HPDE6-E6E7 (cell line): ENCODE data around the gene PCSK4.

Experiments used
- DNase-seq: peaks from one replicate; pipeline ENCODE4 v3.0.0; 2011; ENCODE audit warnings: missing footprints; ENCODE audit errors: extremely low spot score

Gene PCSK4

DNA sequence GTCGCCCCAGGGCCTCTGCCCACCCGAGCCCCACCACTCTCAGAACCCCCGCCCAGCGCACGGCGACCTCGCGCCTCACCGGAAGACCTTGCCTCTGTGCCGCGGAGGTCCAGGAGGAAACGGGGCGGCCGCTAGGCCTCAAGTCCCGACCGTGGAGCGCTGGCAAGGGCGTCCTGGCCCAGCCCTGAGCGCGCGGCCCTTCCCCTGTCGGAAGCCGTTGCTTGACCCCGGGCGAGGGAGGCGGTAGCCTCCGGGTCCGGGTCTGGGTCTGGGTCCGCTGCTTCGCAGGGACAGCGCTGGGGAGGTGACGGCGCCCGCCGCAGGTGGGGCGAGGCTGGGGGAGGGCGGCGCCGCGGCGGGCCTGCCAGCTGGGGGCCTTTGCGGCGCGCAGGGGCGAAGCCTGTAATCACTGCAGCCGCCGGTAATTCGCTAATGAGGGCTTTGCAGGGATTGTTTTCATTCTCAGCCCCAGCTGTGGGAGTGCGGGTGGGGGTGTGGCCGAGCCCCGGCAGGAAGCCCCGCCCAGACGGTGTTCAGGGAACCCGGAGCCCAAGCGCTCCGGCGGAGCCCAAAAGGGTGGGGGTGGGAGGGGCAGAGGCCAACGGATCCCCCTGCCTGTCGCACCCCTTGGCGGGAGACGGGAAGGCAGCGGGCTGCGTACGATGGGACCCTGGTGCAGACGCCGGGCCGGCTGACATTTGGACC is 19.7 kb downstream of the PCSK4 start:
- peak; percentile 69 for DNase-seq

DNA sequence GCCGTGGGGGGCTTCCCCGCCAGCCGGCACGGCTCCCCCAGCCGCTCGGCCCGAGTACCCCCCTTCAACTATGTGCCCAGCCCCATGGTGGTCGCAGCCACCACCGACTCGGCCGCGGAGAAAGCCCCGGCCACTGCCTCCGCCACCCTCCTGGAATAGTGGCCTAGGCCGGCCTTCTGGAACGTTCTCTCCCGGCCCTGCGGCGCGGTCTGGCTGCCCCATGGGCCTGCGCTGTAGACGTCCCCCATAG is 20.2 kb downstream of the PCSK4 start:
- no peak for DNase-seq

DNA sequence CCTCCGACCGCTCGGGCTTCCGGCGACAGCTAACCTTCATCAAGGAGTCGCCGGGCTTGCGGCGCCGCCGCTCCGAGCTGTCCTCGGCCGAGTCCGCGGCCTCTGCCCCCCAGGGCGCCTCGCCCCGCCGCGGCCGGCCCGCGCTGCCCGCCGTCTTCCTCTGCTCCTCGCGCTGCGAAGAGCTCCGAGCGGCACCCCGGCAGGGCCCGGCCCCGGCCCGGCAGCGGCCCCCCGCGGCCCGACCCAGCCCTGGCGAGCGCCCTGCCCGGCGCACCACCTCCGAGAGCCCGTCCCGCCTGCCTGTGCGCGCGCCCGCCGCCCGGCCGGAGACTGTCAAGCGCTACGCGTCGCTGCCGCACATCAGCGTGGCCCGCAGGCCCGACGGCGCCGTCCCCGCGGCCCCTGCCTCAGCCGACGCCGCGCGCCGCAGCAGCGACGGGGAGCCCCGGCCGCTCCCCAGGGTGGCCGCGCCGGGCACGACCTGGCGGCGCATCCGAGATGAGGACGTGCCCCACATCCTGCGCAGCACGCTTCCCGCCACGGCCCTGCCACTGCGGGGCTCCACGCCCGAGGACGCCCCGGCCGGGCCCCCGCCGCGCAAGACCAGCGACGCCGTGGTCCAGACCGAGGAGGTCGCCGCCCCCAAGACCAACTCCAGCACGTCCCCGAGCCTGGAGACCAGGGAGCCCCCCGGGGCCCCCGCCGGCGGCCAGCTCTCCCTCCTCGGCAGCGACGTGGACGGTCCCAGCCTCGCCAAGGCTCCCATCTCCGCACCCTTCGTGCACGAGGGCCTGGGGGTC is 20.7 kb downstream of the PCSK4 start:
- DNase-seq, result no peak

DNA sequence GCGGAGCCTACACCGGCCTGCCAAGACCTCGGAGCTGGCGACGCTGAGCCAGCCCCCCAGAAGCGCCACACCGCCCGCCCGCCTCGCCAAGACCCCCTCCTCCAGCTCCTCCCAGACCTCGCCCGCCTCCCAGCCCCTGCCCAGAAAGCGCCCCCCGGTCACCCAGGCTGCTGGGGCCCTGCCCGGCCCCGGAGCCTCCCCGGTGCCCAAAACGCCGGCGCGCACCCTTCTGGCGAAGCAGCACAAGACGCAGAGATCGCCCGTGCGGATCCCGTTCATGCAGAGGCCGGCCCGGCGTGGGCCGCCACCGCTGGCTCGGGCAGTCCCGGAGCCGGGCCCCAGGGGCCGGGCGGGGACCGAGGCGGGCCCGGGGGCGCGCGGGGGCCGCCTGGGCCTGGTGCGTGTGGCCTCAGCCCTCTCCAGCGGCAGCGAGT is 21.3 kb downstream of the PCSK4 start:
- no peak for DNase-seq

DNA sequence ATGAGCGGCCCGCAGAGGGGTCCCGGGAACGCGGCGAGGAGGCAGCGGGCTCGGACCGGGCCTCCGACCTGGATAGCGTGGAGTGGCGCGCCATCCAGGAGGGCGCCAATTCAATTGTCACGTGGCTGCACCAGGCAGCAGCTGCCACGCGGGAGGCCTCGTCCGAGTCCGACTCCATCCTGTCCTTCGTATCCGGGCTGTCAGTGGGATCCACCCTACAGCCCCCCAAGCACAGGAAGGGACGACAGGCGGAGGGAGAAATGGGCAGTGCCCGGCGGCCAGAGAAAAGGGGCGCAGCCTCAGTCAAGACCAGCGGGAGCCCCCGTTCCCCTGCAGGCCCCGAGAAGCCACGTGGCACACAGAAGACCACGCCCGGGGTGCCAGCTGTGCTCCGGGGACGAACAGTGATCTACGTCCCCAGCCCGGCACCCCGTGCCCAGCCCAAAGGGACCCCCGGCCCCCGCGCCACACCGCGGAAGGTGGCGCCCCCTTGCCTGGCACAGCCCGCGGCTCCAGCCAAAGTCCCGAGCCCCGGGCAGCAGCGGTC is 21.8 kb downstream of the PCSK4 start:
- DNase-seq, result no peak

- no peak for DNase-seq
These were observed 22.5 kb downstream of the PCSK4 start for GRCh38 chr19:1467490-1468273.

- no peak for DNase-seq
These were observed 23.0 kb downstream of the PCSK4 start for GRCh38 chr19:1467215-1467489.

DNA sequence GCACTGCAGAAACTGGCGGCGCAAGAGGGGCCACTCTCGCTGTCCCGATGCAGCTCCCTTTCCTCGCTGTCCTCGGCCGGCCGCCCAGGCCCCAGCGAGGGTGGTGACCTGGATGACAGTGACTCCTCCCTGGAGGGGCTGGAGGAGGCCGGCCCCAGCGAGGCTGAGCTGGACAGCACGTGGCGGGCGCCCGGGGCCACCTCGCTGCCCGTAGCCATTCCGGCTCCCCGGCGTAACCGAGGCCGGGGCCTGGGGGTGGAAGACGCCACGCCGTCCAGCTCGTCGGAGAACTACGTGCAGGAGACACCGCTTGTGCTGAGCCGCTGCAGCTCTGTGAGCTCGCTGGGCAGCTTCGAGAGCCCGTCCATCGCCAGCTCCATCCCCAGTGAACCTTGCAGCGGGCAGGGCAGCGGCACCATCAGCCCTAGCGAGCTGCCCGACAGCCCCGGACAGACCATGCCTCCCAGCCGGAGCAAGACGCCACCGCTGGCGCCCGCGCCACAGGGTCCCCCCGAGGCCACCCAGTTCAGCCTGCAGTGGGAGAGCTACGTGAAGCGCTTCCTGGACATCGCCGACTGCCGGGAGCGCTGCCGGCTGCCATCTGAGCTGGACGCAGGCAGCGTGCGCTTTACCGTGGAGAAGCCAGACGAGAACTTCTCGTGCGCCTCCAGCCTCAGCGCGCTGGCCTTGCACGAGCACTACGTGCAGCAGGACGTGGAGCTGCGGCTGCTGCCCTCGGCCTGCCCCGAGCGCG is 23.5 kb downstream of the PCSK4 start:
- no peak for DNase-seq

GRCh38 chr19:1466018-1466460 is 24.1 kb downstream of the PCSK4 start:
- DNase-seq, result no peak

GRCh38 chr19:1465191-1466016 is 24.7 kb downstream of the PCSK4 start:
- DNase-seq, result no peak

- no peak for DNase-seq
These were observed 28.3 kb downstream of the PCSK4 start for GRCh38 chr19:1461862-1462261.

GRCh38 chr19:1460033-1460995 is 29.8 kb downstream of the PCSK4 start:
- no peak for DNase-seq

GRCh38 chr19:1459479-1459878 is 30.7 kb downstream of the PCSK4 start:
- DNase-seq, result no peak

GRCh38 chr19:1457892-1458291 is 32.3 kb downstream of the PCSK4 start:
- no peak for DNase-seq

GRCh38 chr19:1457031-1457739 is 33.0 kb downstream of the PCSK4 start:
- no peak for DNase-seq

DNA sequence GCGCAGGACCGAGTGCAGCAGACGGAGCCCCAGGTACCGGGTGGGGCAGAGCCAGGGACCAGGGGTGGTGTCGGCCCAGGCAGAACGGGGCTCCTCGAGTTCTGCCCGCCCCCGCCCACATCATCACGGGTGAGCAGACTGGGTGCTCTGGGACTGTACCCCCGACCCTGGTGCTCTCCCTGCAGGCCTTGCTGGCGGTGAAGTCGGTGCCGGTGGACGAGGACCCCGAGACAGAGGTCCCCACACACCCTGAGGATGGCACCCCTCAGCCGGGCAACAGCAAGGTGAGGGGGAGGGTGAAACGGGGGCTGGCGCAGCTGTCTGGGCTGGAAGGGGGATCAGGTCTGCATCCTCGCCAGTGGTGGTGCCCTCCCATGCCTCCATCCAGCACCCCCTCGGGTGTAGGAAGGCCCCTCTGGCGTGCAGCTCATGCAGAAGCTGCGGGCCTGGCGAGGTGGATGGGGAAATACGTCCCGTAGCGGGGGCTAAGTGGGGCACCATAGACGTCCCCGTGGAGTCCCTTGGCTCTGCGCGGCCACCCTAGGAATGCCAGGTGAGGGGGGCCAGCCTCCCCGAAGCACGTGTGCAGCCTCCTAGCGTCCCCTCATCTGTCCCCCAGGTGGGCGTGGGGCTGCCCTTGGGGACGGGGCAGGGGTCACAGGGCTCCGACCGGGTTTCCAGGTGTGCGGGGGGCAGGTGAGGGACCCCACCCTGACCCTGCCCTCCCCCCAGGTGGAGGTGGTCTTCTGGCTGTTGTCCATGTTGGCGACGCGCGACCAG is 33.8 kb downstream of the PCSK4 start:
- DNase-seq, result no peak

- peak; percentile 78 for DNase-seq
These were observed 34.6 kb downstream of the PCSK4 start for GRCh38 chr19:1455336-1456120.

GRCh38 chr19:1455002-1455335 is 35.2 kb downstream of the PCSK4 start:
- no peak for DNase-seq
